Measurements from ENCODE around the gene MEAF6. TPM values are rescaled to one million over a fixed set of nuclear protein-coding genes. Genes with fewer than 3 reads are reported as not detected.

MEAF6 gene
- total and polyA plus RNA-seq, 2 experiments from 2014 or later, result 60.1 to 64.5 TPM

DNA sequence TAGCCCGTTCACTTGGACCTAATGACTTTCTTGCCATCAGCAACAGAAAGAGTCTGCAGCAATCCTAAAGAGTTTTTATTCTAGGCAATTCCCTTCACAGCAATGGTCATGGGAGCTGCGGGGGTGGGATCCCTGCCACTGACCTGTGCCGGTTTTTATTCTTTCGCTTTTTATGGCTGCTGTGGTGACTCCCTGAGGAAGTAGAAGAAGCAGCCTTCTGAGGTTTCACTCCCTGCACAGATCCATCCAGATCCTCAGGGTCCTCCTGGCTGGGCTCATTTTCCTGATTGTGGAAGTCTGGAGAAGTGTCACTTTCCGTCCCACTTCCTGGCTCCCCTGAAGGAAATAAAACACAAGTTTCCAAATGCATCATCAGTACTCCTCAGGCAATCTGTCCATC, 12.9 kb downstream of the MEAF6 start:
- Histone ChIP-seq H3F3A (replicated peaks; ENCODE audit: low read depth) (no peaks in the 10 kb centered on the region), H3K27ac (ENCODE audit: low read depth) (no peak overlapping the region), H4K20me1 (replicated peaks; ENCODE audit: insufficient read depth) (no peaks in the 10 kb centered on the region; the same call in 1 of the 2 replicates), H3K27me3 (ENCODE audit: insufficient read depth) (no peaks in the 10 kb centered on the region), H3K79me2 (replicated peaks; ENCODE audit: insufficient read depth) (no peaks in the 10 kb centered on the region; the same call in 1 of the 2 replicates), H3K4me3 (no peak overlapping the region), H2AFZ (no peak overlapping the region), H3K36me3 (ENCODE audit: insufficient read depth) (peaks cover 11% of the 10 kb centered on the region; the same call in 1 of the 2 replicates), H3K4me1 (ENCODE audit: insufficient read depth) (no peaks in the 10 kb centered on the region), H3K4me2 (no peak overlapping the region), H3K9me2 (ENCODE audit: insufficient read depth) (no peaks in the 10 kb centered on the region)
- H3K27ac Mint-ChIP-seq, result no peak overlapping the region
- no peaks in the 10 kb centered on the region for H3K9me3 Mint-ChIP-seq
- DNase-seq (ENCODE audit: low spot score) (no peak), ATAC-seq (no peak)
- H3K27me3 Mint-ChIP-seq (ENCODE audit: insufficient read depth, low read depth, poor library complexity), result peaks cover 4% of the 10 kb centered on the region
- no peaks in the 10 kb centered on the region for H3K4me1 Mint-ChIP-seq
- peaks cover 40% of the 10 kb centered on the region for H3K36me3 Mint-ChIP-seq (ENCODE audit: low read depth)
- no peak overlapping the region for H3K4me3 Mint-ChIP-seq
- TF ChIP-seq CREB1 (CRISPR knock-in tag; IDR thresholded peaks at IDR 0.05; ENCODE audit: low read depth) (no peak), EZH2 (IDR thresholded peaks at IDR 0.05; ENCODE audit: low read depth, unreplicated experiment) (no peak), POLR2AphosphoS5 (IDR thresholded peaks at IDR 0.05; ENCODE audit: low read depth) (no peak), EZH2phosphoT487 (IDR thresholded peaks at IDR 0.05; ENCODE audit: unreplicated experiment) (no peak), NANOG (IDR thresholded peaks at IDR 0.05; ENCODE audit: borderline replicate concordance) (no peak)
- TF ChIP-seq, protein P1, sequence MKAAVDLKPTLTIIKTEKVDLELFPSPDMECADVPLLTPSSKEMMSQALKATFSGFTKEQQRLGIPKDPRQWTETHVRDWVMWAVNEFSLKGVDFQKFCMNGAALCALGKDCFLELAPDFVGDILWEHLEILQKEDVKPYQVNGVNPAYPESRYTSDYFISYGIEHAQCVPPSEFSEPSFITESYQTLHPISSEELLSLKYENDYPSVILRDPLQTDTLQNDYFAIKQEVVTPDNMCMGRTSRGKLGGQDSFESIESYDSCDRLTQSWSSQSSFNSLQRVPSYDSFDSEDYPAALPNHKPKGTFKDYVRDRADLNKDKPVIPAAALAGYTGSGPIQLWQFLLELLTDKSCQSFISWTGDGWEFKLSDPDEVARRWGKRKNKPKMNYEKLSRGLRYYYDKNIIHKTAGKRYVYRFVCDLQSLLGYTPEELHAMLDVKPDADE (IDR thresholded peaks at IDR 0.05), result no peak
- TF ChIP-seq, protein P2, sequence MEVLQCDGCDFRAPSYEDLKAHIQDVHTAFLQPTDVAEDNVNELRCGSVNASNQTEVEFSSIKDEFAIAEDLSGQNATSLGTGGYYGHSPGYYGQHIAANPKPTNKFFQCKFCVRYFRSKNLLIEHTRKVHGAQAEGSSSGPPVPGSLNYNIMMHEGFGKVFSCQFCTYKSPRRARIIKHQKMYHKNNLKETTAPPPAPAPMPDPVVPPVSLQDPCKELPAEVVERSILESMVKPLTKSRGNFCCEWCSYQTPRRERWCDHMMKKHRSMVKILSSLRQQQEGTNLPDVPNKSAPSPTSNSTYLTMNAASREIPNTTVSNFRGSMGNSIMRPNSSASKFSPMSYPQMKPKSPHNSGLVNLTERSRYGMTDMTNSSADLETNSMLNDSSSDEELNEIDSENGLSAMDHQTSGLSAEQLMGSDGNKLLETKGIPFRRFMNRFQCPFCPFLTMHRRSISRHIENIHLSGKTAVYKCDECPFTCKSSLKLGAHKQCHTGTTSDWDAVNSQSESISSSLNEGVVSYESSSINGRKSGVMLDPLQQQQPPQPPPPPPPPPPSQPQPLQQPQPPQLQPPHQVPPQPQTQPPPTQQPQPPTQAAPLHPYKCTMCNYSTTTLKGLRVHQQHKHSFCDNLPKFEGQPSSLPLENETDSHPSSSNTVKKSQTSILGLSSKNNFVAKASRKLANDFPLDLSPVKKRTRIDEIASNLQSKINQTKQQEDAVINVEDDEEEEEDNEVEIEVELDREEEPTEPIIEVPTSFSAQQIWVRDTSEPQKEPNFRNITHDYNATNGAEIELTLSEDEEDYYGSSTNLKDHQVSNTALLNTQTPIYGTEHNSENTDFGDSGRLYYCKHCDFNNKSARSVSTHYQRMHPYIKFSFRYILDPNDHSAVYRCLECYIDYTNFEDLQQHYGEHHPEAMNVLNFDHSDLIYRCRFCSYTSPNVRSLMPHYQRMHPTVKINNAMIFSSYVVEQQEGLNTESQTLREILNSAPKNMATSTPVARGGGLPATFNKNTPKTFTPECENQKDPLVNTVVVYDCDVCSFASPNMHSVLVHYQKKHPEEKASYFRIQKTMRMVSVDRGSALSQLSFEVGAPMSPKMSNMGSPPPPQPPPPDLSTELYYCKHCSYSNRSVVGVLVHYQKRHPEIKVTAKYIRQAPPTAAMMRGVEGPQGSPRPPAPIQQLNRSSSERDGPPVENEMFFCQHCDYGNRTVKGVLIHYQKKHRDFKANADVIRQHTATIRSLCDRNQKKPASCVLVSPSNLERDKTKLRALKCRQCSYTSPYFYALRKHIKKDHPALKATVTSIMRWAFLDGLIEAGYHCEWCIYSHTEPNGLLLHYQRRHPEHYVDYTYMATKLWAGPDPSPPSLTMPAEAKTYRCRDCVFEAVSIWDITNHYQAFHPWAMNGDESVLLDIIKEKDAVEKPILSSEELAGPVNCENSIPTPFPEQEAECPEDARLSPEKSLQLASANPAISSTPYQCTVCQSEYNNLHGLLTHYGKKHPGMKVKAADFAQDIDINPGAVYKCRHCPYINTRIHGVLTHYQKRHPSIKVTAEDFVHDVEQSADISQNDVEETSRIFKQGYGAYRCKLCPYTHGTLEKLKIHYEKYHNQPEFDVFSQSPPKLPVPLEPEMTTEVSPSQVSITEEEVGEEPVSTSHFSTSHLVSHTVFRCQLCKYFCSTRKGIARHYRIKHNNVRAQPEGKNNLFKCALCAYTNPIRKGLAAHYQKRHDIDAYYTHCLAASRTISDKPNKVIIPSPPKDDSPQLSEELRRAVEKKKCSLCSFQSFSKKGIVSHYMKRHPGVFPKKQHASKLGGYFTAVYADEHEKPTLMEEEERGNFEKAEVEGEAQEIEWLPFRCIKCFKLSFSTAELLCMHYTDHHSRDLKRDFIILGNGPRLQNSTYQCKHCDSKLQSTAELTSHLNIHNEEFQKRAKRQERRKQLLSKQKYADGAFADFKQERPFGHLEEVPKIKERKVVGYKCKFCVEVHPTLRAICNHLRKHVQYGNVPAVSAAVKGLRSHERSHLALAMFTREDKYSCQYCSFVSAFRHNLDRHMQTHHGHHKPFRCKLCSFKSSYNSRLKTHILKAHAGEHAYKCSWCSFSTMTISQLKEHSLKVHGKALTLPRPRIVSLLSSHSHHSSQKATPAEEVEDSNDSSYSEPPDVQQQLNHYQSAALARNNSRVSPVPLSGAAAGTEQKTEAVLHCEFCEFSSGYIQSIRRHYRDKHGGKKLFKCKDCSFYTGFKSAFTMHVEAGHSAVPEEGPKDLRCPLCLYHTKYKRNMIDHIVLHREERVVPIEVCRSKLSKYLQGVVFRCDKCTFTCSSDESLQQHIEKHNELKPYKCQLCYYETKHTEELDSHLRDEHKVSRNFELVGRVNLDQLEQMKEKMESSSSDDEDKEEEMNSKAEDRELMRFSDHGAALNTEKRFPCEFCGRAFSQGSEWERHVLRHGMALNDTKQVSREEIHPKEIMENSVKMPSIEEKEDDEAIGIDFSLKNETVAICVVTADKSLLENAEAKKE (CRISPR knock-in tag; IDR thresholded peaks at IDR 0.05), result no peak
